WTC11 (cell line): ENCODE results near the gene MRPS23. TPM values are rescaled to one million over a fixed set of nuclear protein-coding genes. Genes with fewer than 3 reads are reported as not detected.

Experiments used
- ATAC-seq: fragments of 200-7000 bp; cut with Tn5 transposase; 2 replicates; pipeline ENCODE4 v1.10.0; 2021; ENCODE audit warnings: mild to moderate bottlenecking, moderate library complexity
- CTCF ChIA-PET: fragments of 300-600 bp; sonication (Branson Sonifier 250); formaldehyde crosslinking; loops from one replicate; lab custom pipeline; 2021; ENCODE audit warnings: antibody characterized with exemption; lab: Charles Lee
- POLR2A ChIA-PET: fragments of 350-600 bp; sonication (Branson Sonifier 250); formaldehyde crosslinking; loops from one replicate; lab custom pipeline; 2021; ENCODE audit warnings: antibody characterized with exemption; lab: Charles Lee
- DNase-seq: peaks from one replicate; pipeline ENCODE4 v3.0.0; 2021; ENCODE audit warnings: low spot score
- H3K27ac Mint-ChIP-seq: 2 replicates; pipeline ENCODE4 v1.8.0; 2021; ENCODE audit warnings: mixed read lengths
- H3K27me3 Mint-ChIP-seq: 2 replicates; pipeline ENCODE4 v1.8.0; 2021; ENCODE audit warnings: low read depth, mild to moderate bottlenecking, moderate library complexity, mixed read lengths
- H3K36me3 Mint-ChIP-seq: 2 replicates; pipeline ENCODE4 v1.8.0; 2021; ENCODE audit warnings: mixed read lengths
- H3K4me1 Mint-ChIP-seq: 2 replicates; pipeline ENCODE4 v1.8.0; 2022; ENCODE audit warnings: mixed read lengths
- H3K4me3 Mint-ChIP-seq: 2 replicates; pipeline ENCODE4 v1.8.0; 2021; ENCODE audit warnings: mild to moderate bottlenecking, moderate library complexity, mixed read lengths
- H3K9me3 Mint-ChIP-seq: 2 replicates; pipeline ENCODE4 v1.8.0; 2021; ENCODE audit warnings: mixed read lengths
- ATF6 ChIP-seq: sonication (generic); formaldehyde crosslinking; IDR thresholded peaks from 2 replicates; pipeline ENCODE4 v1.8.1; 2023; ENCODE audit warnings: mild to moderate bottlenecking, missing genetic modification reagents
- ERG ChIP-seq: fragments of 250-450 bp; sonication (Bioruptor Pico); IDR thresholded peaks from 2 replicates; pipeline ENCODE4 v1.8.0; 2021; ENCODE audit warnings: mild to moderate bottlenecking
- FOXP4 ChIP-seq: sonication (generic); formaldehyde crosslinking; IDR thresholded peaks from 2 replicates; pipeline ENCODE4 v1.8.0; 2022; ENCODE audit warnings: mild to moderate bottlenecking, missing genetic modification reagents
- JUN ChIP-seq: sonication (generic); formaldehyde crosslinking; IDR thresholded peaks from 2 replicates; pipeline ENCODE4 v1.8.0; 2023; ENCODE audit warnings: mild to moderate bottlenecking, missing genetic modification reagents
- MYBL2 ChIP-seq: sonication (generic); formaldehyde crosslinking; IDR thresholded peaks from 2 replicates; pipeline ENCODE4 v1.8.1; 2023; ENCODE audit warnings: mild to moderate bottlenecking, moderate library complexity, missing genetic modification reagents
- PRDM15 ChIP-seq: sonication (generic); formaldehyde crosslinking; IDR thresholded peaks from 2 replicates; pipeline ENCODE4 v1.8.0; 2022; ENCODE audit warnings: missing genetic modification reagents
- RORB ChIP-seq: fragments of 250-450 bp; sonication (Bioruptor Pico); IDR thresholded peaks from 2 replicates; pipeline ENCODE4 v1.9.0; 2021; ENCODE audit warnings: mild to moderate bottlenecking
- SP1 ChIP-seq: sonication (generic); formaldehyde crosslinking; conservative IDR thresholded peaks from 2 replicates; pipeline ENCODE4 v1.8.1; 2022; ENCODE audit warnings: missing genetic modification reagents
- TEAD4 ChIP-seq: sonication (generic); formaldehyde crosslinking; IDR thresholded peaks from 2 replicates; pipeline ENCODE4 v1.8.0; 2022; ENCODE audit warnings: mild to moderate bottlenecking, missing genetic modification reagents
- ZBTB43 ChIP-seq: sonication (generic); formaldehyde crosslinking; IDR thresholded peaks from 2 replicates; pipeline ENCODE4 v1.8.1; 2023; ENCODE audit warnings: mild to moderate bottlenecking, missing genetic modification reagents
- ZNF138 ChIP-seq: sonication (generic); formaldehyde crosslinking; conservative IDR thresholded peaks from 2 replicates; pipeline ENCODE4 v1.8.1; 2022; ENCODE audit warnings: mild to moderate bottlenecking, moderate library complexity, missing genetic modification reagents
- ZNF232 ChIP-seq: sonication (generic); formaldehyde crosslinking; IDR thresholded peaks from 2 replicates; pipeline ENCODE4 v1.8.0; 2022; ENCODE audit warnings: mild to moderate bottlenecking, missing genetic modification reagents
- ZNF263 ChIP-seq: sonication (generic); formaldehyde crosslinking; IDR thresholded peaks from 2 replicates; pipeline ENCODE4 v1.8.1; 2022; ENCODE audit warnings: low read depth, mild to moderate bottlenecking, moderate library complexity, missing genetic modification reagents
- ZNF317 ChIP-seq: sonication (generic); formaldehyde crosslinking; IDR thresholded peaks from 2 replicates; pipeline ENCODE4 v1.8.1; 2023; ENCODE audit warnings: low read depth, mild to moderate bottlenecking, moderate library complexity, missing genetic modification reagents, borderline replicate concordance
- ZNF396 ChIP-seq: fragments of 250-450 bp; sonication (Bioruptor Pico); IDR thresholded peaks from 2 replicates; pipeline ENCODE4 v1.8.0; 2021; ENCODE audit warnings: mild to moderate bottlenecking, moderate library complexity, borderline replicate concordance
- ZNF416 ChIP-seq: fragments of 250-450 bp; sonication (Bioruptor Pico); IDR thresholded peaks from 2 replicates; pipeline ENCODE4 v1.9.0; 2021; ENCODE audit warnings: mild to moderate bottlenecking, inconsistent platforms
- total RNA-seq: library from RNA; stranded (reverse); gene quantifications from 3 replicates; pipeline ENCODE4 v1.2.3, GENCODE V29; 2021
- TF ChIP-seq, protein P1 (sequence below): fragments of 200-600 bp; IDR thresholded peaks from 2 replicates; pipeline ENCODE4 v1.8.0; 2022; ENCODE audit warnings: antibody characterized with exemption
- TF ChIP-seq, protein P2 (sequence below): fragments of 250-450 bp; sonication (Bioruptor Pico); conservative IDR thresholded peaks from 2 replicates; pipeline ENCODE4 v1.9.0; 2021; ENCODE audit warnings: mild to moderate bottlenecking

MRPS23 gene
- total RNA-seq, 1 experiment from 2014 or later: 65.3 TPM

- TF ChIP-seq FOXP4 (CRISPR knock-in tag): no peak
- no peak for TF ChIP-seq JUN (CRISPR knock-in tag)
- no peak for TF ChIP-seq ZBTB43 (CRISPR knock-in tag)
- no peak for TF ChIP-seq ZNF232
- no peak for TF ChIP-seq ZNF416 (CRISPR knock-in tag)
- TF ChIP-seq ZNF138 (CRISPR knock-in tag): no peak
- no peak for TF ChIP-seq ERG (CRISPR knock-in tag)
- TF ChIP-seq MYBL2: no peak
- TF ChIP-seq ZNF396 (CRISPR knock-in tag): no peak
- TF ChIP-seq, protein P1, sequence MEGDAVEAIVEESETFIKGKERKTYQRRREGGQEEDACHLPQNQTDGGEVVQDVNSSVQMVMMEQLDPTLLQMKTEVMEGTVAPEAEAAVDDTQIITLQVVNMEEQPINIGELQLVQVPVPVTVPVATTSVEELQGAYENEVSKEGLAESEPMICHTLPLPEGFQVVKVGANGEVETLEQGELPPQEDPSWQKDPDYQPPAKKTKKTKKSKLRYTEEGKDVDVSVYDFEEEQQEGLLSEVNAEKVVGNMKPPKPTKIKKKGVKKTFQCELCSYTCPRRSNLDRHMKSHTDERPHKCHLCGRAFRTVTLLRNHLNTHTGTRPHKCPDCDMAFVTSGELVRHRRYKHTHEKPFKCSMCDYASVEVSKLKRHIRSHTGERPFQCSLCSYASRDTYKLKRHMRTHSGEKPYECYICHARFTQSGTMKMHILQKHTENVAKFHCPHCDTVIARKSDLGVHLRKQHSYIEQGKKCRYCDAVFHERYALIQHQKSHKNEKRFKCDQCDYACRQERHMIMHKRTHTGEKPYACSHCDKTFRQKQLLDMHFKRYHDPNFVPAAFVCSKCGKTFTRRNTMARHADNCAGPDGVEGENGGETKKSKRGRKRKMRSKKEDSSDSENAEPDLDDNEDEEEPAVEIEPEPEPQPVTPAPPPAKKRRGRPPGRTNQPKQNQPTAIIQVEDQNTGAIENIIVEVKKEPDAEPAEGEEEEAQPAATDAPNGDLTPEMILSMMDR: no peak
These were observed 3.9 kb upstream of the MRPS23 start (continued) for GRCh38 chr17:57853695-57854094.

DNA sequence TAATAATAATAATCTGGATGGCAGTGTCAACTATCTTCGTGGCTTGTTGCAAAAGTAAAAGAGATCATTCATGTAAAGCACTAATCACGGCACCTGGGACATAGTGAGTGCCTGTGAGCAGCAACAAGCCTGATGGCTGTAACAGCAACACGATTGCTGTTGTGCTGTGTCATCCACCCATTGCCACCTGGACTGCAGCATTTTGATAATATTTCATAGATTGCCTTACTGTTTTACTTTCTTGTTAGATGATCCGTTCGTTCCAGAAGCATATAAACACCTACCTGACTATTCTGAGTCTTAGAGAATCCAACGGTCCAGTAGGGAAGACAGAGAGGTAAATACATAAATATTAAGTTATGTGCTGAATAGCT is 3.1 kb upstream of the MRPS23 start:
- Mint-ChIP-seq H3K9me3 (no peaks in the 10 kb centered on the region), H3K36me3 (peaks cover 10% of the 10 kb centered on the region), H3K4me3 (no peak overlapping the region), H3K4me1 (peaks cover 36% of the 10 kb centered on the region), H3K27ac (no peak overlapping the region), H3K27me3 (no peaks in the 10 kb centered on the region)
- no peak for TF ChIP-seq ZNF263 (CRISPR knock-in tag)
- ChIA-PET CTCF (interaction anchor here (14.8 kb wide), 1 partner anchor 145 kb away, joined by 207 read pairs; no protein-coding TSS in a partner anchor), POLR2A (no interaction called here)
- ATAC-seq (no peak), DNase-seq (no peak)

- ATAC-seq (no peak), DNase-seq (no peak)
- Mint-ChIP-seq H3K4me1 (peaks cover 36% of the 10 kb centered on the region), H3K36me3 (peaks cover 10% of the 10 kb centered on the region), H3K4me3 (peak overlapping the region; percentile 32; the same call in 1 of the 2 replicates), H3K27ac (no peak overlapping the region), H3K27me3 (no peaks in the 10 kb centered on the region), H3K9me3 (no peaks in the 10 kb centered on the region)
- ChIA-PET CTCF (interaction anchor here (0.7 to 14.8 kb wide), 2 partner anchors 18 to 146 kb away, joined by 3 to 207 read pairs; no protein-coding TSS in a partner anchor), POLR2A (no interaction called here)
- TF ChIP-seq ZNF317 (CRISPR knock-in tag) (no peak), RORB (no peak), ATF6 (no peak), ZNF416 (CRISPR knock-in tag) (no peak), SP1 (CRISPR knock-in tag) (no peak), TEAD4 (CRISPR knock-in tag) (no peak), PRDM15 (CRISPR knock-in tag) (no peak)
- TF ChIP-seq, protein P2, sequence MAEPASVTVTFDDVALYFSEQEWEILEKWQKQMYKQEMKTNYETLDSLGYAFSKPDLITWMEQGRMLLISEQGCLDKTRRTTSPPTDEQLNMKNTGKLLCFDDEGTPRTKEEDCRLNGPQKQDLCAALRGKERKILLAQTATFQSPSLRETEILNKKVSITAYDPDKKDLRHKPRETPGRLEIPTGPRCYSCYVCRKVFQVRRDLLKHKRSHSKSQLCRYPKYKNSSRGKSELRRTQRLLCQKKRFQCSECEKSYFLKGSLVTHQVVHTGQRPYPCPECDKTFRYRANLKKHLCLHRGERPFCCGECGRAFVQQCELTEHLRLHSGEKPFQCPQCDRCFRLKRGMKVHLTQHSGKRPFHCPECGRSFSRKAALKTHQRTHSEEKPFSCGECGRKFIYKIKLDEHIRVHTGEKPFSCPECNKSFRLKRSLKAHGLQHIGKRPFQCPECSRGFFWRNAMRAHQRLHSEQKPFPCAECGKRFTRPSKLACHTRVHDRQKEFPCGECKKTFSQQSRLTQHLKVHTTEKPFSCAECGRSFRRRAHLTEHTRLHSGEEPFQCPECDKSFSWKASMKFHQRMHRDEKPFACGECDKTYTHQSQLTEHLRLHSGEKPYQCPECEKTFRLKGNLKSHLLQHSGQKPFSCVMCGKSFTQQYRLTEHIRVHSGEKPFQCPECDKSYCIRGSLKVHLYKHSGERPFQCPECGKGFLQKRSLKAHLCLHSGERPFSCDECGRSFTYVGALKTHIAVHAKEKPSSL: no peak
These were observed 2.5 kb upstream of the MRPS23 start for GRCh38 chr17:57852092-57852954.
